ENCODE data around the gene C10orf120.

Gene C10orf120

DNA sequence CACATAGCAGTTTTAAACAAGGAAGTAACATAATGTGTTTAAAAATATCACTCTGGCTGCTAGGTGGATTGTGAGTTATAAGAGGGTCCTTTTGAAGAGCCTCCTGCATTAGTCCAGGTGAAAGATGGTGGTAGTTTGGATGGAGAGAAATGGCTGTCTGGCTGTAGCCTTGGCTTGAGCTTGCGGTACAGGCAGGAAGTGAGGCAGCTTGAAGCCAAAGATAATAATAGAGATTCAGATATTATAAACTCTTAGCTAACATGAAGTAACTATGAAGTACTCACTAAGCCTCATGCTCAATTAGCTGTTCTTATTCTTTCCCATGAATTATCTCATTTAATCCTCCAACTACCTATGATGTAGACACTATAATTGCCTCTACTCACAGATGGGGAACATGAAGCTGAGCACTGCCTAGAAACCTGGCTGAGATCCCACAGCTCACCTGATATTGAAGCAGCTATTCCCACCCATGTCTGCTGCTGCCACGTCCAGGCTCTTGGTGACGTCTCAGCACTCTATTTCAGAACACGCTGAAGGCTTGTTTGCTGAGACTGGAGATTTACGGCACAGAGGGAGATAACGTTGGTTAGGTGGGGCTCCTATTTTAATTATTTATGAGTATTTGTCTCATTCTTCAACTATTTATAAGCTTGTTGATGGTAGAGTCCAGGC is 10.4 kb downstream of the C10orf120 start:
- H3K4me3 ChIP-seq (ENCODE audit: low read length), result no peak overlapping the region
- TF ChIP-seq, protein P1, sequence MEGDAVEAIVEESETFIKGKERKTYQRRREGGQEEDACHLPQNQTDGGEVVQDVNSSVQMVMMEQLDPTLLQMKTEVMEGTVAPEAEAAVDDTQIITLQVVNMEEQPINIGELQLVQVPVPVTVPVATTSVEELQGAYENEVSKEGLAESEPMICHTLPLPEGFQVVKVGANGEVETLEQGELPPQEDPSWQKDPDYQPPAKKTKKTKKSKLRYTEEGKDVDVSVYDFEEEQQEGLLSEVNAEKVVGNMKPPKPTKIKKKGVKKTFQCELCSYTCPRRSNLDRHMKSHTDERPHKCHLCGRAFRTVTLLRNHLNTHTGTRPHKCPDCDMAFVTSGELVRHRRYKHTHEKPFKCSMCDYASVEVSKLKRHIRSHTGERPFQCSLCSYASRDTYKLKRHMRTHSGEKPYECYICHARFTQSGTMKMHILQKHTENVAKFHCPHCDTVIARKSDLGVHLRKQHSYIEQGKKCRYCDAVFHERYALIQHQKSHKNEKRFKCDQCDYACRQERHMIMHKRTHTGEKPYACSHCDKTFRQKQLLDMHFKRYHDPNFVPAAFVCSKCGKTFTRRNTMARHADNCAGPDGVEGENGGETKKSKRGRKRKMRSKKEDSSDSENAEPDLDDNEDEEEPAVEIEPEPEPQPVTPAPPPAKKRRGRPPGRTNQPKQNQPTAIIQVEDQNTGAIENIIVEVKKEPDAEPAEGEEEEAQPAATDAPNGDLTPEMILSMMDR (conservative IDR thresholded peaks at IDR 0.05; ENCODE audit: low read length), result no peak
- DNase-seq (ENCODE audit: low read depth), result no peak

DNA sequence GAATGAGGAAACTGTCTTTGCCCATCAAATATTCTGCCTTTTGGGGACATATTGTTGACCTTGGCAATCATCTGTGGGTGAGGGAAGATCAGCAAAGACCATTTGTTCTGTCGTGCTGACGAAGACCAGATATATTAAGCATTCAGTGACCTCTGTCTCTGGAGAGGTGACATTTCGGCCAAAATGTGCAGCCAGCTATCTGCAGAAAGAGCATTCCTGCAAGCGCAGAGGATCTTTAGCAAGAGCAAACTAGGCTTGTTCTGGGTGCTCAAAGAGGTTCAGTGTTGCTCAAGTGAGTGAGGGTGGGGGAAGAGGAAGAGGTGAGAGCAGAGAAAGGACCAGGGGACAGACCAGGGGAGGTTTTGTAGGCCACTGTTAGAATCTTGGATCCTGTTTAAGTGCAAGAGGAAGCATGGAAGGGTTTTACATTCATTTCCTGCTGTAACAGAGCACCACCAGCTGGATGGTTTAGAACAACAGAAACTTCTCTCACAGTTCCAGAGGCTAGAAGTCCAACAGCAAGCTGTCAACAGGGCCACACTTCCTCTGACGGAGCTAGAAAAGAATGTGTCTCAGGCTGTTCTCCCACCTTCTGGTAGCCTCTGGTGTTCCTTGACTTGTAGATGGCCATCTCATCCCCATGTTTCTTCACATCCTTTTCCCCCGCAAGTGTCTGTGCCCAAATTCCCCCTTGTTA is 11.2 kb downstream of the C10orf120 start:
- no peak overlapping the region for H3K4me3 ChIP-seq (ENCODE audit: low read length)
- TF ChIP-seq, protein P1 (conservative IDR thresholded peaks at IDR 0.05; ENCODE audit: low read length), result no peak
- DNase-seq (ENCODE audit: low read depth), result peak; percentile 18

DNA sequence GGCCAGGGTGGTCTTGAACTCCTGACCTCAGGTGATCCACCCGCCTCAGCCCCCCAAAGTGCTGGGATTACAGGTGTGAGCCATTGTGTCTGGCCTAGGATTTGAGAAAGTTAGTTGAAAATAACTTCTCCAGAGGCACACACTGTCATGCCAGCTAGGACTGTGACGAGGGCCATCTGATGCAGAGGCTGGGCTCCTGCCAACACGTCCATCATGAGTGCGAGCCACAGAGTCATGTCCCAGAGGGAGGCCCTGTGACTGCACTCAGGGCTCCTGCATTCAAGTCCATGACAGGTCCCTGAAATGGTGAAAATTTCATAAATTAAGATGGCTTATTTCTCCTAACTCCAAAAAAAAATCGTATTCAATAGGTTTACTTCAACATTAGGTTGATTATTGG is 17.1 kb downstream of the C10orf120 start:
- DNase-seq (ENCODE audit: low read depth), result no peak
- TF ChIP-seq, protein P1 (conservative IDR thresholded peaks at IDR 0.05; ENCODE audit: low read length), result no peak
- H3K4me3 ChIP-seq (ENCODE audit: low read length), result no peak overlapping the region

DNA sequence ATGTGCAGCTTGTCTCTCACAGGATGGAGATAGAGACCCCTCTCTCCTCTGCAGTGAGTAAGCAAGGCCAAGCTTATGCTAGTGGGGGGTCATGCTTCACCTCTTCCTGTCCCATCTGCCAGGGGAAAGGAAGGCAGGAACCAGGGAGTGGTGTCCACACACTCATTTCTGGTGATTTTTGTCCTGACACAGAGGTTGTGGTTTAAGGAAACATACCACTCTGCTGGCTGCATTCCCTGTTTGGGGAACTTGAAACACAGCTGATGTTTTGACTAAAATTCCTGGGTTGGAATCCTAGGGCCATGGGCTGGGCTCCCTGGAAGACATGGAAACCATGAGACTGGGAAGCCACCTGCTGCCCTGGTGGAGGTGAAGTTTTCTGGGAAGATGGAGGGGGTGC is 21.4 kb downstream of the C10orf120 start:
- TF ChIP-seq, protein P1 (conservative IDR thresholded peaks at IDR 0.05; ENCODE audit: low read length), result no peak
- no peak overlapping the region for H3K4me3 ChIP-seq (ENCODE audit: low read length)
- no peak for DNase-seq (ENCODE audit: low read depth)

DNA sequence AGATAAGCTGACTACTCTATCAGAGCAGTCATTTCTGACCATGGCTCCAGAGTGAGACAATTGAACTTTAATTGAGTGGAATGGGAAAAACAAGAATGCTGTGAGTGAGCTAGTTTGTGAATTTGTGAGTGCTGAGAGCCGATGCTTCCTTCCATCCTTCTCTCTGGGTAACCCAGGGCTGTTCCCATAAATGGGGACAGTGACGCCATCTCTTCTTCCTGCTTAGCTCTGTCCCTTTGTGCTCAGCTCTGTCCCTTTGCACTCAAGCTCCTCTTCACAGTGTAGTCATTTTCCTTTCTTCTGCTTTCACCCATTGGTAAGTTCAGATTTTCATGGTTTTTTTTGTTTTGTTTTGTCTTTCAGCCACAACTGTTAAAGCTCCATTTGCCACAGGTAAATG is 24.4 kb downstream of the C10orf120 start:
- TF ChIP-seq, protein P1 (conservative IDR thresholded peaks at IDR 0.05; ENCODE audit: low read length), result no peak
- DNase-seq (ENCODE audit: low read depth), result no peak
- H3K4me3 ChIP-seq (ENCODE audit: low read length), result no peak overlapping the region

DNA sequence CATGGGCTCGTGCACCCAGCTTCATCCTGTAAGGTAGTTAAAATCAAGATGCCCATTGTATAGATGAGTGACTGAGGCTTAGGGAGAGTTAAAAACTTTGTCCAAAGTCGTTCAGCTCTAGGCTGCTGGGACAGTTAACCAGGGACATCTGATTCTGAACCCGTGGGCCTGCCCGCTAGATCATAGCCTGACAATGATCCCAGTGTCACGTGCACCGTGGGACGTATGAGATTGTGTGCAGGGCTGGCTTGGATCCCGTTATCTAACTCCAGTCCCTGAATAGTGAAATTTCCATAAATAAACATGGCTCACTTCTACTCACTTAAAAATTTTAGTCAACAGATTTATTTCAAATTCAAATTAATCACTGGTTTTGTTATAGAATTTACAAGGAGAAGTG is 24.9 kb downstream of the C10orf120 start:
- TF ChIP-seq, protein P1 (conservative IDR thresholded peaks at IDR 0.05; ENCODE audit: low read length), result no peak
- no peak overlapping the region for H3K4me3 ChIP-seq (ENCODE audit: low read length)
- DNase-seq (ENCODE audit: low read depth), result no peak

DNA sequence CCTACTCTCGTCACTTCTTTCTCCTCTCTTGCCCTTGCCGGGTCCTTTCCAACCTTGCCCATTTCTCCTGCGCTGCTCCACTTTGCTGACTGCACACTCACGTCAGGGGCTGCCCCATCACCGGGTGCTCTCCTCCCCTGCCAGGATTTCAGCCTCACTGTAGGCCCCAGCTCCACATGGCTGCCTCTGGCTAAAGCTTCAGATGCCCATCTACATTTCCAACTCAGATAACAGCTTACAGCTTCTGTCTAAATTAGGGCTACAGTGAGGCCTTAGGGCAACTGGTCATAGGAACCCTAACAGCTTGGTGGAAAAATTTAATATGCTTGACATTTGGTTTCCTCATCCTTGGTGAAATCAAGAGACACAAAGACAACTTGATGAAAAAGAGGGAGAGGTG is 25.9 kb downstream of the C10orf120 start:
- TF ChIP-seq, protein P1 (conservative IDR thresholded peaks at IDR 0.05; ENCODE audit: low read length), result no peak
- no peak overlapping the region for H3K4me3 ChIP-seq (ENCODE audit: low read length)
- DNase-seq (ENCODE audit: low read depth), result no peak
